GM23248 (cell line): ENCODE data around the gene UGT3A1. TPM values are rescaled to one million over a fixed set of nuclear protein-coding genes. Genes with fewer than 3 reads are reported as not detected.
A peak's percentile ranks its signal among the peaks of the same experiment; 100 is the strongest.

Experiments used
- DNase-seq: peaks from one replicate; pipeline ENCODE4 v3.0.0-alpha.2; 2015
- H2AFZ ChIP-seq: fragments of 200-600 bp; sonication (generic); 2 replicates; pipeline ENCODE4 v1.6.1; 2016; ENCODE audit warnings: antibody characterized with exemption
- H3F3A ChIP-seq: fragments of 200-600 bp; sonication (generic); 2 replicates; pipeline ENCODE4 v1.6.1; 2016; ENCODE audit warnings: mild to moderate bottlenecking, antibody characterized with exemption, mixed run types; ENCODE audit not compliant: insufficient read depth
- H3K27ac ChIP-seq: fragments of 200-600 bp; sonication (generic); 2 replicates; pipeline ENCODE4 v1.5.1; 2016; ENCODE audit warnings: mild to moderate bottlenecking
- H3K27me3 ChIP-seq: fragments of 200-600 bp; sonication (generic); replicated peaks from 2 replicates; pipeline ENCODE4 v1.6.1; 2016; ENCODE audit warnings: mild to moderate bottlenecking; ENCODE audit not compliant: insufficient read depth
- H3K36me3 ChIP-seq: fragments of 200-600 bp; sonication (generic); 2 replicates; pipeline ENCODE4 v1.6.1; 2016; ENCODE audit warnings: low read depth, mild to moderate bottlenecking
- H3K4me1 ChIP-seq: fragments of 200-600 bp; sonication (generic); 2 replicates; pipeline ENCODE4 v1.6.1; 2016; ENCODE audit warnings: mild to moderate bottlenecking; ENCODE audit not compliant: insufficient read depth
- H3K4me2 ChIP-seq: fragments of 200-600 bp; sonication (generic); one replicate; pipeline ENCODE4 v1.6.1; 2016; ENCODE audit warnings: mild to moderate bottlenecking; ENCODE audit not compliant: unreplicated experiment
- H3K4me3 ChIP-seq: fragments of 200-600 bp; sonication (generic); 2 replicates; pipeline ENCODE4 v1.5.1; 2016; ENCODE audit warnings: mild to moderate bottlenecking
- H3K79me2 ChIP-seq: fragments of 200-600 bp; sonication (generic); 2 replicates; pipeline ENCODE4 v1.6.1; 2016; ENCODE audit warnings: mild to moderate bottlenecking; ENCODE audit not compliant: insufficient read depth
- H3K9ac ChIP-seq: fragments of 200-600 bp; sonication (generic); 2 replicates; pipeline ENCODE4 v1.6.1; 2016; ENCODE audit warnings: mild to moderate bottlenecking
- H3K9me2 ChIP-seq: fragments of 200-600 bp; sonication (generic); 2 replicates; pipeline ENCODE4 v1.6.1; 2016; ENCODE audit warnings: mixed run types, mild to moderate bottlenecking, moderate library complexity; ENCODE audit not compliant: insufficient read depth
- H3K9me3 ChIP-seq: fragments of 200-600 bp; sonication (generic); one replicate; pipeline ENCODE4 v1.6.1; 2017; ENCODE audit warnings: low read depth
- H4K20me1 ChIP-seq: fragments of 200-600 bp; sonication (generic); 2 replicates; pipeline ENCODE4 v1.6.0; 2016; ENCODE audit not compliant: insufficient read depth
- EZH2 ChIP-seq: fragments of 200-600 bp; sonication (generic); IDR thresholded peaks from 2 replicates; pipeline ENCODE4 v1.6.1; 2018; ENCODE audit warnings: antibody characterized with exemption, mild to moderate bottlenecking; ENCODE audit not compliant: insufficient read depth, poor library complexity, severe bottlenecking
- EZH2phosphoT487 ChIP-seq: fragments of 200-600 bp; sonication (generic); IDR thresholded peaks from 2 replicates; pipeline ENCODE4 v1.6.1; 2018; ENCODE audit warnings: antibody characterized with exemption, moderate library complexity, mild to moderate bottlenecking, low read depth; ENCODE audit not compliant: insufficient read depth
- WGBS, 2 experiments: methylation state at CpG; one replicate each; pipeline ENCODE4 v1.1.6; 2015 to 2017; ENCODE audit warnings: low lambda C conversion rate in 2 of 2, low coverage in 1 of 2; ENCODE audit errors: missing lambda C conversion rate in 2 of 2; 5-methylcytosine and 5-hydroxymethylcytosine counted together
- in situ Hi-C: fragments of 300-500 bp; cut with MboI; formaldehyde crosslinking; loops from 2 replicates; pipeline ENCODE4 v1.15.0; 2020
- polyA plus RNA-seq: library from polyadenylated mRNA; unstranded; fragments of >200 nt; fragmentation: Nextera tagmentation; extraction: Ambion mirVana; gene quantifications from 2 replicates; pipeline ENCODE4 v1.2.1, GENCODE V29; 2016
- total RNA-seq: library from RNA; depleted of rRNA; stranded (reverse); fragments of >200 nt; shearing (Covaris generic); gene quantifications from 2 replicates; pipeline ENCODE4 v1.2.3, GENCODE V29; 2014

UGT3A1 gene
- total and polyA plus RNA-seq, 2 experiments from 2014 or later: not detected

- Histone ChIP-seq H3K9ac (peak overlapping the region; percentile 47), H3K27ac (peak overlapping the region; percentile 70), H3K79me2 (no peaks in the 10 kb centered on the region), H3K4me1 (peaks cover 23% of the 10 kb centered on the region), H3K4me3 (peak overlapping the region; percentile 49), H3F3A (peaks cover 23% of the 10 kb centered on the region), H3K9me2 (no peaks in the 10 kb centered on the region), H4K20me1 (no peaks in the 10 kb centered on the region), H2AFZ (peak overlapping the region; percentile 69), H3K9me3 (no peaks in the 10 kb centered on the region), H3K27me3 (peaks cover 15% of the 10 kb centered on the region; the same call in 1 of the 2 replicates), H3K4me2 (peak overlapping the region; percentile 79), H3K36me3 (no peaks in the 10 kb centered on the region)
- TF ChIP-seq EZH2phosphoT487 (no peak), EZH2 (no peak)
- 21 to 23% methylated on average over 21 of the region's 21 CpGs for WGBS, 2 experiments
- in situ Hi-C loops: loop anchor here (5.0 to 25.0 kb wide), 4 partner anchors 150 to 830 kb away; no protein-coding TSS in a partner anchor
- DNase-seq: peak; percentile 90
Observed at GRCh38 chr5:35924950-35925722, 66.1 kb downstream of the UGT3A1 start.

GRCh38 chr5:35924122-35924949 is 66.9 kb downstream of the UGT3A1 start:
- H3K4me3 ChIP-seq: peak overlapping the region; percentile 49
- H2AFZ ChIP-seq: peak overlapping the region; percentile 69
- in situ Hi-C loops: loop anchor here (5.0 to 10.0 kb wide), 3 partner anchors 150 to 830 kb away; no protein-coding TSS in a partner anchor
- H3K9me2 ChIP-seq: no peaks in the 10 kb centered on the region
- peak overlapping the region; percentile 79 for H3K4me2 ChIP-seq
- peaks cover 23% of the 10 kb centered on the region for H3F3A ChIP-seq
- H3K36me3 ChIP-seq: no peaks in the 10 kb centered on the region
- 17 to 20% methylated on average over 10 of the region's 10 CpGs for WGBS, 2 experiments
- no peaks in the 10 kb centered on the region for H3K79me2 ChIP-seq
- no peaks in the 10 kb centered on the region for H4K20me1 ChIP-seq
- TF ChIP-seq EZH2phosphoT487 (no peak), EZH2 (no peak)
- DNase-seq: peak; percentile 94
- peaks cover 8% of the 10 kb centered on the region; the same call in 1 of the 2 replicates for H3K27me3 ChIP-seq
- H3K4me1 ChIP-seq: peaks cover 27% of the 10 kb centered on the region
- no peaks in the 10 kb centered on the region for H3K9me3 ChIP-seq
- peak overlapping the region; percentile 70 for H3K27ac ChIP-seq
- H3K9ac ChIP-seq: peak overlapping the region; percentile 47

GRCh38 chr5:35922468-35922867 is 68.7 kb downstream of the UGT3A1 start:
- H3K9ac ChIP-seq: no peak overlapping the region
- no peak overlapping the region for H3K27ac ChIP-seq
- peaks cover 23% of the 10 kb centered on the region for H3F3A ChIP-seq
- no peaks in the 10 kb centered on the region for H3K9me3 ChIP-seq
- no peak overlapping the region for H3K4me3 ChIP-seq
- no peaks in the 10 kb centered on the region for H3K9me2 ChIP-seq
- H3K4me1 ChIP-seq: peaks cover 40% of the 10 kb centered on the region
- H3K27me3 ChIP-seq: peaks cover under 1% of the 10 kb centered on the region; the same call in 1 of the 2 replicates
- no peak for DNase-seq
- H3K79me2 ChIP-seq: no peaks in the 10 kb centered on the region
- in situ Hi-C loops: loop anchor here (5.0 to 10.0 kb wide), 3 partner anchors 148 to 828 kb away; no protein-coding TSS in a partner anchor
- H3K4me2 ChIP-seq: no peak overlapping the region
- no peaks in the 10 kb centered on the region for H3K36me3 ChIP-seq
- H2AFZ ChIP-seq: no peak overlapping the region
- TF ChIP-seq EZH2phosphoT487 (no peak), EZH2 (no peak)
- H4K20me1 ChIP-seq: no peaks in the 10 kb centered on the region
- 84 to 89% methylated on average over 7 of the region's 7 CpGs for WGBS, 2 experiments

GRCh38 chr5:35921930-35922329 is 69.3 kb downstream of the UGT3A1 start:
- DNase-seq: no peak
- no peaks in the 10 kb centered on the region; the same call in 1 of the 2 replicates for H3K27me3 ChIP-seq
- H3K4me2 ChIP-seq: no peak overlapping the region
- H3K79me2 ChIP-seq: no peaks in the 10 kb centered on the region
- H3K9me3 ChIP-seq: no peaks in the 10 kb centered on the region
- in situ Hi-C loops: loop anchor here (5.0 to 10.0 kb wide), 3 partner anchors 147 to 827 kb away; no protein-coding TSS in a partner anchor
- TF ChIP-seq EZH2phosphoT487 (no peak), EZH2 (no peak)
- H3K27ac ChIP-seq: no peak overlapping the region
- no peaks in the 10 kb centered on the region for H4K20me1 ChIP-seq
- H3K4me1 ChIP-seq: peaks cover 40% of the 10 kb centered on the region
- no peaks in the 10 kb centered on the region for H3K9me2 ChIP-seq
- WGBS, 2 experiments: 89 to 94% methylated on average over 5 of the region's 5 CpGs
- no peak overlapping the region for H3K9ac ChIP-seq
- H2AFZ ChIP-seq: no peak overlapping the region
- H3K36me3 ChIP-seq: no peaks in the 10 kb centered on the region
- peaks cover 23% of the 10 kb centered on the region for H3F3A ChIP-seq
- no peak overlapping the region for H3K4me3 ChIP-seq
